HCT116 (cell line): ENCODE measurements around the gene EEFSEC. TPM values are rescaled to one million over a fixed set of nuclear protein-coding genes. Genes with fewer than 3 reads are reported as not detected.

Source experiments
- ATAC-seq: fragments of 200-7000 bp; cut with Tn5 transposase; 2 replicates; pipeline ENCODE4 v1.9.1; 2020; ENCODE audit warnings: mild to moderate bottlenecking, moderate library complexity
- BruUV-seq: library from RNA; stranded (reverse); fragments of 400-500 nt; replicated peaks from 2 replicates; lab custom pipeline; 2021; lab: Mats Ljungman, UMichigan
- CTCF ChIA-PET: fragments of 300-600 bp; sonication (Branson Sonifier 250); formaldehyde crosslinking; loops from one replicate; lab custom pipeline; 2021; ENCODE audit warnings: antibody characterized with exemption; lab: Charles Lee
- POLR2A ChIA-PET: fragments of 300-600, 350-600 bp; sonication (Branson Sonifier 250); formaldehyde crosslinking; loops from one replicate; lab custom pipeline; 2021; ENCODE audit warnings: antibody characterized with exemption; lab: Charles Lee
- RAD21 ChIA-PET, 2 experiments: fragments of 300-600 bp; sonication (Branson Sonifier 250); formaldehyde crosslinking; loops; one replicate each; lab custom pipeline; 2023; ENCODE audit warnings: low total read pairs in 2 of 2; ENCODE audit not compliant: uncharacterized antibody in 2 of 2, unreplicated experiment in 2 of 2, low non-redundant PET in 1 of 2; lab: Charles Lee
- DNase-seq: peaks from one replicate; pipeline ENCODE4 v3.0.0-alpha.2; 2010; ENCODE audit warnings: low read depth, low spot score
- H2AFZ ChIP-seq: fragments of 200-600 bp; shearing (Covaris generic), sonication (generic); 2 replicates; pipeline ENCODE4 v1.6.1; 2017; ENCODE audit warnings: low read depth, mixed run types, mixed read lengths, antibody characterized with exemption, low read length; ENCODE audit not compliant: poor library complexity, severe bottlenecking
- H3K27ac ChIP-seq: 2 replicates; pipeline ENCODE4 v1.5.1; 2012; ENCODE audit warnings: low read depth, low read length
- H3K27me3 ChIP-seq: fragments of 200-600 bp; sonication (generic); 2 replicates; pipeline ENCODE4 v1.6.1; 2016; ENCODE audit warnings: mixed run types, low read length, mixed read lengths; ENCODE audit not compliant: insufficient read depth
- H3K36me3 ChIP-seq, 2 experiments: fragments of 200-500 bp in 1 of 2; fragments of 200-600 bp in 1 of 2; sonication (Bioruptor generic) in 1 of 2; sonication (generic) in 1 of 2; 2 replicates each; pipeline versions ENCODE4 v1.5.1 to v1.6.1; 2014 to 2016; ENCODE audit warnings: low read length in 2 of 2, inconsistent platforms in 1 of 2, mixed read lengths in 1 of 2, mixed run types in 1 of 2; ENCODE audit not compliant: insufficient read depth in 2 of 2, control insufficient read depth in 1 of 2
- H3K4me1 ChIP-seq, 2 experiments: fragments of 200-600 bp in 1 of 2; sonication (generic) in 1 of 2; 2 replicates each; pipeline versions ENCODE4 v1.5.1 to v1.6.1; 2012 to 2017; ENCODE audit warnings: low read length in 2 of 2, inconsistent platforms in 1 of 2, mild to moderate bottlenecking in 1 of 2, mixed read lengths in 1 of 2, mixed run types in 1 of 2, moderate library complexity in 1 of 2; ENCODE audit not compliant: insufficient read depth in 2 of 2, control insufficient read depth in 1 of 2
- H3K4me2 ChIP-seq: fragments of 200-600 bp; sonication (generic); 2 replicates; pipeline ENCODE4 v1.6.1; 2017; ENCODE audit warnings: mixed run types, low read length, mixed read lengths
- H3K4me3 ChIP-seq, 2 experiments: fragments of 200-600 bp in 1 of 2; sonication (generic) in 1 of 2; replicated peaks in 1 of 2; 2 replicates each; pipeline ENCODE4 v1.5.1; 2011 to 2016; ENCODE audit warnings: low read length in 2 of 2, control low read depth in 1 of 2, low read depth in 1 of 2, mild to moderate bottlenecking in 1 of 2, mixed read lengths in 1 of 2, mixed run types in 1 of 2
- H3K79me2 ChIP-seq: fragments of 200-600 bp; sonication (generic); 2 replicates; pipeline ENCODE4 v1.6.1; 2017; ENCODE audit warnings: mild to moderate bottlenecking, mixed run types, low read length, moderate library complexity, mixed read lengths; ENCODE audit not compliant: insufficient read depth
- H3K9ac ChIP-seq: fragments of 200-600 bp; sonication (generic); 2 replicates; pipeline ENCODE4 v1.6.1; 2016; ENCODE audit warnings: low read length, mixed read lengths
- H3K9me2 ChIP-seq: fragments of 200-600 bp; sonication (generic), shearing (Covaris generic); 2 replicates; pipeline ENCODE4 v1.6.1; 2017; ENCODE audit warnings: mixed run types, mild to moderate bottlenecking, moderate library complexity; ENCODE audit not compliant: insufficient read depth
- H3K9me3 ChIP-seq, 2 experiments: fragments of 200-500 bp in 1 of 2; fragments of 200-600 bp in 1 of 2; sonication (Bioruptor generic) in 1 of 2; sonication (generic) in 1 of 2; 2 replicates each; pipeline ENCODE4 v1.6.1; 2014 to 2017; ENCODE audit warnings: low read length in 2 of 2, mixed read lengths in 2 of 2, inconsistent platforms in 1 of 2, low read depth in 1 of 2, mild to moderate bottlenecking in 1 of 2, mixed run types in 1 of 2, moderate library complexity in 1 of 2; ENCODE audit not compliant: control insufficient read depth in 1 of 2, insufficient read depth in 1 of 2
- H4K20me1 ChIP-seq: fragments of 200-600 bp; sonication (generic), shearing (Covaris generic); 2 replicates; pipeline ENCODE4 v1.6.1; 2017; ENCODE audit warnings: mixed run types, mild to moderate bottlenecking, moderate library complexity; ENCODE audit not compliant: insufficient read depth
- ELF1 ChIP-seq: IDR thresholded peaks from 2 replicates; pipeline ENCODE4 v1.6.1; 2012; ENCODE audit warnings: low read depth, borderline replicate concordance
- POLR2A ChIP-seq: IDR thresholded peaks from 2 replicates; pipeline ENCODE4 v1.7.0; 2011; ENCODE audit warnings: borderline replicate concordance; ENCODE audit not compliant: insufficient read depth, insufficient read length; ENCODE audit errors: extremely low read depth
- POLR2AphosphoS5 ChIP-seq: IDR thresholded peaks from 2 replicates; pipeline ENCODE4 v1.6.1; 2011; ENCODE audit warnings: mild to moderate bottlenecking, low read depth, low read length, moderate library complexity
- SIN3A ChIP-seq: IDR thresholded peaks from 2 replicates; pipeline ENCODE4 v1.6.1; 2012; ENCODE audit warnings: low read depth
- YY1 ChIP-seq: IDR thresholded peaks from 2 replicates; pipeline ENCODE4 v1.6.1; 2011; ENCODE audit warnings: low read length, low read depth, moderate library complexity, mild to moderate bottlenecking; ENCODE audit not compliant: insufficient replicate concordance; ENCODE audit errors: extremely low read depth
- ZFX ChIP-seq: fragments of 450-650 bp; IDR thresholded peaks from 2 replicates; pipeline ENCODE4 v1.6.1; 2017
- ZNF274 ChIP-seq: fragments of 200-500 bp; sonication (Bioruptor generic); IDR thresholded peaks from 2 replicates; pipeline ENCODE4 v1.6.1; 2014; ENCODE audit warnings: mild to moderate bottlenecking, low read depth, low read length, inconsistent platforms
- intact Hi-C: fragments of 100-400 bp; cut with micrococcal nuclease; formaldehyde crosslinking; loops from 2 replicates; pipeline ENCODE4 v1.10.0; 2022
- total RNA-seq: library from RNA; stranded (reverse); gene quantifications from one replicate; pipeline ENCODE4 v1.2.1, GENCODE V29; 2021; ENCODE audit not compliant: unreplicated experiment

Gene EEFSEC
- total RNA-seq, 1 experiment from 2014 or later, result 16.1 TPM

- H3K27me3 ChIP-seq, result no peaks in the 10 kb centered on the region
- ChIA-PET POLR2A (no interaction called here), RAD21 (no interaction called here), CTCF (no interaction called here)
- DNase-seq (no peak), ATAC-seq (no peak)
- H3K79me2 ChIP-seq, result peaks cover 2% of the 10 kb centered on the region; the same call in 1 of the 2 replicates
- H3K4me2 ChIP-seq, result no peak overlapping the region
- no TSS peak for BruUV-seq
- intact Hi-C loops, result no loop called here
- H3K36me3 ChIP-seq, result no peaks in the 10 kb centered on the region
- H2AFZ ChIP-seq, result no peak overlapping the region
- H4K20me1 ChIP-seq, result no peaks in the 10 kb centered on the region; the same call in 1 of the 2 replicates
- H3K27ac ChIP-seq, result no peak overlapping the region
- no peaks in the 10 kb centered on the region for H3K9me2 ChIP-seq
- no peaks in the 10 kb centered on the region for H3K9me3 ChIP-seq
- no peak overlapping the region for H3K4me3 ChIP-seq
- H3K9ac ChIP-seq, result no peak overlapping the region
- H3K4me1 ChIP-seq, result no peaks in the 10 kb centered on the region
- TF ChIP-seq POLR2A, result no peak
Measured at GRCh38 chr3:128177865-128178264, 24.6 kb downstream of the EEFSEC start.

GRCh38 chr3:128178782-128179483, 25.7 kb downstream of the EEFSEC start:
- no peaks in the 10 kb centered on the region for H3K9me2 ChIP-seq
- H3K27me3 ChIP-seq, result no peaks in the 10 kb centered on the region
- DNase-seq, result no peak
- no peak overlapping the region for H2AFZ ChIP-seq
- ChIA-PET POLR2A (no interaction called here), CTCF (no interaction called here), RAD21 (no interaction called here)
- no peak for ATAC-seq
- H3K79me2 ChIP-seq, result peaks cover 2% of the 10 kb centered on the region; the same call in 1 of the 2 replicates
- H3K4me1 ChIP-seq, result no peaks in the 10 kb centered on the region
- H4K20me1 ChIP-seq, result no peaks in the 10 kb centered on the region; the same call in 1 of the 2 replicates
- H3K36me3 ChIP-seq, result no peaks in the 10 kb centered on the region
- no peaks in the 10 kb centered on the region for H3K9me3 ChIP-seq
- no peak overlapping the region for H3K9ac ChIP-seq
- no peak overlapping the region for H3K27ac ChIP-seq
- intact Hi-C loops, result no loop called here
- BruUV-seq, result no TSS peak
- no peak overlapping the region for H3K4me3 ChIP-seq
- H3K4me2 ChIP-seq, result no peak overlapping the region
- TF ChIP-seq ELF1 (no peak), POLR2AphosphoS5 (no peak), YY1 (no peak), ZNF274 (no peak), SIN3A (no peak), ZFX (no peak)
